Esophagus muscularis mucosa (tissue), 4 donors: ENCODE results near the gene MAN1B1. TPM values are rescaled to one million over a fixed set of nuclear protein-coding genes. Genes with fewer than 3 reads are reported as not detected.

ENCODE experiments used
- DNase-seq: peaks from one replicate; pipeline ENCODE4 v3.0.0-alpha.2; 2017; ENCODE audit errors: extremely low spot score
- H3K27ac ChIP-seq, 4 donors: fragments of 200-600 bp; sonication (generic); replicated peaks in 1 of 4; 1 replicate in 3 of 4; 2 replicates in 1 of 4; pipeline ENCODE4 v1.5.1; 2016 to 2019; ENCODE audit warnings: mild to moderate bottlenecking in 1 of 4
- H3K27me3 ChIP-seq, 4 donors: fragments of 200-600 bp; sonication (generic); one replicate each; pipeline versions ENCODE4 v1.5.1 to v1.6.0; 2016 to 2019
- H3K36me3 ChIP-seq, 4 donors: fragments of 200-600 bp; sonication (generic); one replicate each; pipeline ENCODE4 v1.5.1; 2016 to 2019
- H3K4me1 ChIP-seq, 4 donors: fragments of 200-600 bp; sonication (generic); one replicate each; pipeline ENCODE4 v1.5.1; 2016 to 2019
- H3K4me3 ChIP-seq, 4 donors: fragments of 200-600 bp; sonication (generic); 1 replicate in 2 of 4; 2 replicates in 2 of 4; pipeline ENCODE4 v1.5.1; 2016 to 2019; ENCODE audit warnings: mild to moderate bottlenecking in 4 of 4, moderate library complexity in 1 of 4
- H3K9me3 ChIP-seq, 4 donors: fragments of 200-600 bp; sonication (generic); 1 replicate in 3 of 4; 2 replicates in 1 of 4; pipeline ENCODE4 v1.5.1; 2016 to 2019
- EP300 ChIP-seq: sonication (generic); formaldehyde crosslinking; IDR thresholded peaks from one replicate; pipeline ENCODE4 v1.6.1; 2017; ENCODE audit warnings: antibody characterized with exemption
- POLR2A ChIP-seq: fragments of 450-650 bp; IDR thresholded peaks from one replicate; pipeline ENCODE4 v1.6.1; 2017; ENCODE audit warnings: antibody characterized with exemption, moderate library complexity, mild to moderate bottlenecking, low read depth
- POLR2AphosphoS5 ChIP-seq, 2 donors: sonication (generic); formaldehyde crosslinking; IDR thresholded peaks; one replicate each; pipeline ENCODE4 v1.6.1; 2017; ENCODE audit warnings: antibody characterized with exemption in 2 of 2
- WGBS: methylation state at CpG from one replicate; pipeline ENCODE4 v1.1.5; 2018; 5-methylcytosine and 5-hydroxymethylcytosine counted together
- intact Hi-C: fragments of 100-400 bp; cut with DNase I; formaldehyde crosslinking; loops from one replicate; pipeline ENCODE4 v1.15.1; 2023
- total RNA-seq, 4 donors: library from RNA; depleted of rRNA; stranded (reverse); fragments of >200 nt; gene quantifications; one replicate each; pipeline versions ENCODE4 v1.1.0 to v1.2.1, GENCODE V29; 2016
- TF ChIP-seq, protein P1 (sequence below), 3 experiments: fragments of 200-600 bp in 2 of 3; fragments of 450-650 bp in 1 of 3; sonication (generic) in 2 of 3; IDR thresholded peaks; one replicate each; pipeline ENCODE4 v1.5.1; 2017 to 2019; ENCODE audit warnings: antibody characterized with exemption in 3 of 3, mild to moderate bottlenecking in 2 of 3, moderate library complexity in 1 of 3

Gene MAN1B1
- total RNA-seq, 4 donors from 2014 or later, result 22.4 to 36.6 (median 27.0) TPM

DNA sequence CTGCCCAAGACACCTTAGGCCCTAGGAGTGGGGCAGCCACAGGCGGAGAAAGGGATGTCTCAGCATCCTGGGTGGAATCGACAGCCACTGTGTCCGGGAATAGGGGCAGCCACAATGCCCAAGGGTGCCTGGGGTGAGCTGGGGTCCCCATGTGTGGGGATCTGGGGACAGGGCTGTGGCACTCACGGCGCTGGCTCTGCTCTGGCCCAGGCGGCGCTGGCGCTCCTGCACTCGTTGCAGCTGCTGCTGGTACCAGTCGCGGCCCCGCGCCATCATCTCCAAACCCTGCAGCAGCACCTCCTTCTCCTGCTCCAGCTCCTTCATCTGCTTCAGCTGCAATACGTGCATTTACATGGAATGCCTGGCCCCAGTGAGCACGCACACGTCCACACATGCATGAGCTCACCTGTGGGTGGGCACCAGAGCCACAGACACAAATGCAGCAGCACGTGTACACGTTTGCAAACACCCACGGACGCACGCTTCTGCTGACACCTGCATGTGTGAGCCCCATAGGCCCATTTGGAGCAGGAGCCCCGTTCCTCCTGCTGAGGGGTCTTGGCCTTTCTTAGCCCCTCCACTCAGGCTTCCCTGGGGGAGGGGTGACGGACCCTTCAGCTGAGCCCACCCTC is 21.3 kb upstream of the MAN1B1 start:
- Histone ChIP-seq H3K9me3 (no peaks in the 10 kb centered on the region), H3K27ac (no peak overlapping the region), H3K4me1 (peaks cover 9 to 23% (median 20%) of the 10 kb centered on the region in 4 donors), H3K36me3 (no peaks in the 10 kb centered on the region), H3K27me3 (peaks cover 0 to 40% (median 15%) of the 10 kb centered on the region in 4 donors), H3K4me3 (no peak overlapping the region)
- 91% methylated on average over 19 of the region's 23 CpGs for WGBS
- TF ChIP-seq POLR2A (no peak), EP300 (no peak), POLR2AphosphoS5 (IDR thresholded peaks at IDR 0.05) (no peak)
- TF ChIP-seq, protein P1, sequence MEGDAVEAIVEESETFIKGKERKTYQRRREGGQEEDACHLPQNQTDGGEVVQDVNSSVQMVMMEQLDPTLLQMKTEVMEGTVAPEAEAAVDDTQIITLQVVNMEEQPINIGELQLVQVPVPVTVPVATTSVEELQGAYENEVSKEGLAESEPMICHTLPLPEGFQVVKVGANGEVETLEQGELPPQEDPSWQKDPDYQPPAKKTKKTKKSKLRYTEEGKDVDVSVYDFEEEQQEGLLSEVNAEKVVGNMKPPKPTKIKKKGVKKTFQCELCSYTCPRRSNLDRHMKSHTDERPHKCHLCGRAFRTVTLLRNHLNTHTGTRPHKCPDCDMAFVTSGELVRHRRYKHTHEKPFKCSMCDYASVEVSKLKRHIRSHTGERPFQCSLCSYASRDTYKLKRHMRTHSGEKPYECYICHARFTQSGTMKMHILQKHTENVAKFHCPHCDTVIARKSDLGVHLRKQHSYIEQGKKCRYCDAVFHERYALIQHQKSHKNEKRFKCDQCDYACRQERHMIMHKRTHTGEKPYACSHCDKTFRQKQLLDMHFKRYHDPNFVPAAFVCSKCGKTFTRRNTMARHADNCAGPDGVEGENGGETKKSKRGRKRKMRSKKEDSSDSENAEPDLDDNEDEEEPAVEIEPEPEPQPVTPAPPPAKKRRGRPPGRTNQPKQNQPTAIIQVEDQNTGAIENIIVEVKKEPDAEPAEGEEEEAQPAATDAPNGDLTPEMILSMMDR (IDR thresholded peaks at IDR 0.05), result no peak
- DNase-seq, result no peak
- intact Hi-C loops, result no loop called here

GRCh38 chr9:137066096-137066861 is 20.5 kb upstream of the MAN1B1 start:
- 94% methylated on average over 20 of the region's 26 CpGs for WGBS
- H3K27me3 ChIP-seq, result peaks cover 0 to 40% (median 15%) of the 10 kb centered on the region in 4 donors
- no peak overlapping the region for H3K27ac ChIP-seq
- no peaks in the 10 kb centered on the region for H3K9me3 ChIP-seq
- peaks cover 16 to 31% (median 29%) of the 10 kb centered on the region in 4 donors for H3K4me1 ChIP-seq
- intact Hi-C loops, result loop anchor here (2.0 kb wide), 1 partner anchor 19 kb away; the partner anchor contains the start of gene NPDC1
- no peak overlapping the region for H3K4me3 ChIP-seq
- DNase-seq, result no peak
- H3K36me3 ChIP-seq, result no peaks in the 10 kb centered on the region
- no peak for TF ChIP-seq POLR2AphosphoS5 (IDR thresholded peaks at IDR 0.05)
- no peak for TF ChIP-seq POLR2A
- no peak for TF ChIP-seq EP300
- TF ChIP-seq, protein P1 (IDR thresholded peaks at IDR 0.05), result no peak

DNA sequence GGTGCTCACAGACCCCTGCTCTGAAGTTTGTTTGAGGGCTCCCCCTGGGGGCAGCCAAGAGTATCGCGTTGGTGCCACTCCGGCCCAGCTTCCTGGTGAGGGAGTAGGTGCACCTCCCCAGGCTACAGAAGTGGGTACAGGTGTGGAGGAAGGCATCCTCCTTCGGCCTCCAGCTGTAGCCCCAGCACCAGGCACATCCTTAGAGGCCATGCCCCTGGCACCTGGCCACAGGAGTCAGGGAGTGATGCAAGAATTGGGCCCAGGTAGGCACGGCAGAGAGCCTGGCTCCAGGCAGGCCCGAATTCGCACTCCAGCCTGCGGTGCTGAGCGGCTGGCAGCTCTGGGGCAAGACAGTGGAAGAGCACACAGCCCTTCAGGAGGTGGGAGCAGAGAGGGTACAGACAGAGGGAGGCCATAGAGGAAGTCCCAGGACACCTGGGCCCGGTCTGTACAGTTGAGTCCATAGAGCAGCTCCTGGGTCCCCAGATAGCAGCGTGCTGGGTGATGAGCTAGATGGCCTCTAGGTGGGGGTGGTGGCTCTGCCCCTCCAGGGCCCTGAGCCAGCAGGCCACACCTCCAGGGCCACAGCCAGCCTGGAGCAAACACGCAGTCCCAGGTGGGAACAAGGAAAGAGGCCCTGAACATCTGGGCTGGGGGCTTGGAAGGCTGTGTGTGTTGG is 18.8 kb upstream of the MAN1B1 start:
- H3K27me3 ChIP-seq, result peaks cover 0 to 40% (median 15%) of the 10 kb centered on the region in 4 donors
- DNase-seq, result no peak
- no peak overlapping the region for H3K4me3 ChIP-seq
- no peaks in the 10 kb centered on the region for H3K9me3 ChIP-seq
- TF ChIP-seq POLR2A (no peak), POLR2AphosphoS5 (IDR thresholded peaks at IDR 0.05) (peak in 1 of 2 donors; percentile 27)
- TF ChIP-seq, protein P1 (IDR thresholded peaks at IDR 0.05), result peak; percentile 71 to 83 (median 75)
- peaks cover 18 to 35% (median 33%) of the 10 kb centered on the region in 4 donors for H3K4me1 ChIP-seq
- intact Hi-C loops, result loop anchor here (2.0 kb wide), 1 partner anchor 21 kb away; the partner anchor contains the start of gene NPDC1
- H3K36me3 ChIP-seq, result no peaks in the 10 kb centered on the region
- 20% methylated on average over 4 of the region's 12 CpGs for WGBS
- H3K27ac ChIP-seq, result no peak overlapping the region

DNA sequence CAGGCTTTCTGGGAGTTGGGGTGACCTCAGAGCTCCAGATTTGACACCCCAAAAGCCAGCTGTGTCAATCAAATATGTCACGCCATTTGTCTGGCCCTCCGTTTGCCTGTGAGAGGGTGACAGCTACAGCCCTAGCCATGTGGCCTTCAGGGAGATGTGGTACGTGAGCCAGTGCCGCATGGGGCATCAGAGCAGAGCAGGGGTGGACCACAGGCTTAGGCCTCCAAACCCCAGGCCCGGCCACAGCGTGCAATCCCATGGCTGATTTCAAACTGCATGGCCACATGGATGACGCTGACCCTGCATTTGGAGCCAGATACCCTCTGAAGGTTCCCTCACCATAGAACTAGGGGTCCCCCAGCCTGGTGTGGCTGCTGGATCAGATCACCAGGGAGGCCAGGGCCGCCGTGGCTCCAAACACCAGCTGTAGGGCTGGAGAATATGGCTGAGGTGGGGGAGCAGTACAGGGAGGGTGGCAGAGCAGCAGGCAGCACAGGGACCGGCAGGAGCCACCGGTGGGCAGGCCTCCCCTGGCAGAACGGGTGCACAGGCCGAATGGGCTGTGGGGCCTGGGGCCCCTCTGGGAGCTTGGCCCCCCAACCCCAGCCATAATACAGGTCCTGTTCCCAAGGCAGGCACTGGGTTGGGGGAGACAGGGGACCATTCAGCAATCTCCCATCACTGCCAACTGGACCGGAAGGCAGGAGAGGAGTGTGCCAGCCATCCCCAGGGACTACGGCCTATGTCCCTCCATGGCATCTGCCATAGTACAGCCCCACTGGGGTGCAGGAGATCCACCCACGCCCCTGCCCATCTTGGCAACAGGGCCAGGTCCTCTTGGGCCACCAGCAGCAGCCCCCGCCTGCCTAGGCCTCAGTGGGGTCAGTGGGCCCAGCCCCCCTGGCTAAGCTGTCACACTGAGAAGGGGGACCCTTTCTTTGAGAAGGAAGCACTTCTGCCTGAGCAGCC is 18.0 kb upstream of the MAN1B1 start:
- intact Hi-C loops, result no loop called here
- 85% methylated on average over 9 of the region's 17 CpGs for WGBS
- no peaks in the 10 kb centered on the region for H3K9me3 ChIP-seq
- H3K4me3 ChIP-seq, result no peak overlapping the region
- peaks cover 0 to 39% (median 15%) of the 10 kb centered on the region in 4 donors for H3K27me3 ChIP-seq
- no peak overlapping the region for H3K27ac ChIP-seq
- no peaks in the 10 kb centered on the region for H3K36me3 ChIP-seq
- TF ChIP-seq POLR2AphosphoS5 (IDR thresholded peaks at IDR 0.05) (no peak), POLR2A (no peak), EP300 (no peak)
- TF ChIP-seq, protein P1 (IDR thresholded peaks at IDR 0.05), result no peak
- DNase-seq, result no peak
- peaks cover 18 to 34% (median 31%) of the 10 kb centered on the region in 4 donors for H3K4me1 ChIP-seq
